Measurements from ENCODE around the gene CTNNB1.

The CTNNB1 gene

GRCh38 chr3:41198950-41199865 is at the start of gene CTNNB1:
TSS of gene CTNNB1 (plus strand) at chr3:41199505. CDS start at chr3:41224069, 24,564 bp downstream.
- DNase-seq = peak; percentile 96

DNA sequence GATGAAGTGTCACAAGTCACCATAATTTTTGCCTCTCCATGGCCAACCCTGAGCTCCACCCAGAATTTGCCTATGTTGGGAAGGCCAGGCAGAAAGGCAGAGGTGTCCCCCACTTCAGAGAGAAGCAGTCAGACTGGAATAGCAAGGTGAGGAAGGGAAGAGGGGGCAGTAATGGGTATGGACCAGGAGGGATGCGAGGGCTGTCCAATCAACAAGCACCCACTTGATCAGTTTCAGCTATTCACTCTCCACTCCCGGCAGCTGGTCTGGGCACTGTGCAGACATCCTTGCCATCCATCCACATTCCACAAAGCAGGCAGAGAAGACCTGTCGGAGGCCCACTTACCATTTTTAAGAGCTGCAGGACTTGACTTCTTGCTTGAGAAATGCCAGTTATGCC is 43.5 kb upstream of the CTNNB1 start:
- DNase-seq = no peak

DNA sequence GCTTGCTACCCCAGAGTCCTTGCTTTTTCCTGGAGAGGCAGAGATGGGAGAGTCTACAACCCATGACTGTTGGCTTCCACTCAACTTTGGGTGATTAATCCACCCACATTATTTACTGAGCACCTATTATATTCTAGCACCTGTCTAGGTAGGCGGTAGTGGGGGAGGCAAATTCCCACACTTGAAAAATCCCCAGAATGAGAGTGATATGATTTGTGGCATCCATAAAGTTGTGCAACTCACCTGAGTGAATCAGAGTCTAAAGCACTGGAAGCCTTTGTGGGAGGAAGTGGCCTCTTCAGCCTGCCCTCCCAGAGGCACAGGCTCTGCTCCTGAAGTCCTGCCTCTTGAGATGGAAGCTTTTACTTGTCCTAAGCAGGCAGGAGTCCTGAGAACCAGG is 40.4 kb upstream of the CTNNB1 start:
- DNase-seq = no peak

DNA sequence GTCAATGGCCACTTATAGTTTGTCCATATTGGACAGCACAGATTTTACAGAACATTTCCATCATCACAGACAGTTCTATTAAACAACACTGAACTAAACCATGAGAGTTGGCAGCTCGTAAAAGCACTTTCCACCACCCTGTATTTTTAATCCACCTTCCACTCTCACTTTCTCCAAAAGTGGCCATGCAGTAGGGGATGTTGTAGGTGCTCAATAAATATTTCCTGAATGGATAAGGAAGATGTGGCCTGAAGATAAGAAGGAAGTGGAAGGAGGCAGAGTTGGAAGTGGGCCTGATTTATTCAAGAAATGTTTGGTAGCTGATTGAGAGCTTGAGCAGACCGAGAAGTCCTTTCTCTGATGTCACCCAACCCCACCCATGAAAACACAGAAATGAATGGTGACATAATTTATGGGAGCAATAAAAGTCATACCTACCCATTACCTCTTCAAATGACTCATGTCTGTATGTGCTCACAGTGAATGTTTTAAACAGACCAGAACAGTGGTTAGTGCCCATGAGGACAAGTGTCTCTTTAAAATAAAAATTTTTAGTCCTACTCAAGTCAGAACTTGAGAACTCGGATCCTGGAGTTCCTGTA is 39.6 kb upstream of the CTNNB1 start:
- DNase-seq = no peak

DNA sequence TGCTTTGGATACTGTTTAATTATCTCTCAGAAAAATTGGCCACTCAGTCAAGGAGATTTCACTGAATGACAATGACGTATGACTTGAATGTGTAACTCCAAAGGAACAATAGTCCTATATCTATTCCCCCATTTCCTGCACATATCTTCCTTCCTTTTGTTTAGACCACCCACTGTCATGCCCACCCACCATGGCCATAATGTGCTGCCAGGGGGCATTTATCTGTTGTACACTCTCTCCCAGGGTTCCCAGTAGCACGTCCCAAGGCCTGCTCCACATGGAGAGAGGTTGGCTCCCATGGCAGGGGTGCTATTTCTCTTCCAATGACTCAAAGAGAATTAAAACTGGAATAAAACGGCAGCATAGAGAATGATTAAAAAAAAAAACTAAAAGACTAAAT is 36.8 kb upstream of the CTNNB1 start:
- no peak for DNase-seq

GRCh38 chr3:41163006-41163405 is 36.3 kb upstream of the CTNNB1 start:
- no peak for DNase-seq

DNA sequence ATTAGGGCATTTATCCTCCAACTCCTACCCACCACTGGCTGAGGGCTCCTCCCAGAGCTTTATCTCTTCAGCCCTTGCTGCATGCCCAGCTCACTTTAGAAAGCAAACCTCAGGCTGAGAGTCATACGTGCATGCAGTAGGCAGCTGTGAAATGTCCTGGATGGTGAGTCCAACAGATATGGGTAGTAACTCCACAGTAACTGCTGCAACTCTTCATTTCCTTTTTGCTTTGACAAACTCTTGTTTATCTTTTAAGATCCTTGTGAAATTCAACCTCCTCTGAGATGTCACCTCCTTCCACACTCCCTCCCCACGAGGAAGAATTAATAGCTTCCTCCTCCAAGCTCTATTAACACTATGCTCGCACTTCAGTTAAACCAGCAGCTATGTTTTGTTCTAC is 35.9 kb upstream of the CTNNB1 start:
- DNase-seq = no peak

DNA sequence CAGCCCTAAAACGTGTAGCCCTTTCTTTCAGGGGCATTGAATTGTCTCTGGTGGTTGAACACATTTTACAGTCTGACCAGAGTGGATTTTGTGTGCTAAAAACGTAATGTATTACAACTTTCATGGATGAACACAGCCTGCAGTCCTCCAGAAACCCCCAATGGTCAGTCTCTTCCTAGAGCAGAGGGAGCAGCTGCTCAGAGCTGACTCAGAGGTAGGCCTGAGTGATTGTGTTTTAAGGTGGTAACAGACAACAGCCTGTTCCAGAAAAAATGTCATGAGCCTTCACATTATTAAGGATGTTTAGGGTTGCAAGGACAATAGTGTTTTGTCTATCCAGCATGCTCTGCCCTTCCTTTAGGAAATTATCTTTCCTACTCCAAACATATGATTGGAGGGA is 34.5 kb upstream of the CTNNB1 start:
- DNase-seq = no peak

- DNase-seq = no peak
These were observed 31.4 kb upstream of the CTNNB1 start for GRCh38 chr3:41167722-41168497.

DNA sequence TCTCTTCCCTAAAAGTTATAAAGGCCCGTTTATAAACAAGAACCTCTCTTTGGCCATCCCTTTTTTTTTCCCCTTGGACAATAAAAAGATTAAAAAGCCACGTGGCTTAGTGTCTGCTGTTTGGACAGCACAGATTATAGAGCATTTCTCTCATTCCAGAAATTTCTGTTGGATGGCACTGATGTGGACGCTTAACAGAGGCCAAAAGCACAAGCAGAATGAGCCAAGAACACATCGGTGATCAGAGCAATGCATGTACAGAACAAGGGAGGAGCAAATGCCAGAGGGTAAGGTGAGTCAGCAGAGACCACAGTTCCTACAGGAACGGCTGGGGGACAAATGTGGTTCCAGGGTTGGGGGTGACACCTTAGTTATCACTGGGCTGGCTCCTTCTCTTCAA is 30.3 kb upstream of the CTNNB1 start:
- DNase-seq = no peak

- no peak for DNase-seq
These were observed 25.1 kb upstream of the CTNNB1 start for GRCh38 chr3:41173926-41174885.

DNA sequence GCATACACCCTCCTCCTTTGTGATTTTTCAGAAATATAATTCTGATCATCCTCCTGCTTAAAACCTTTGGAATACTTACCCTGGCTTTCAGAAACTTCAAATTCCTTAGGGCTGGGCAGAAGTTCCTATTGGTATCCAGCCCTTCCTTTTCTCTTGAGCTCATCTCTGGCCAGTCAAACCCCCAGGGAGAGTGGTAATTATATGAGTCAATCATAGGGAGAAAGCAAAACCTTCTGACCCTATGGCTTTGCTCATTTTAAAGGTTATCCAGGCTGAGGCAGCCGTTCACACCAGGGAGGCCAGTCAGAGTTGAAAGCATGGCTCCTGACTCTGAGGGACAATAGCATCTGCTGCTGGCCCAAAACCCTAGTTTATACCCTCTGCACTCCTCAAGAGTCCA is 23.9 kb upstream of the CTNNB1 start:
- no peak for DNase-seq

- no peak for DNase-seq
These were observed 22.7 kb upstream of the CTNNB1 start for GRCh38 chr3:41176596-41176995.

- no peak for DNase-seq
These were observed 20.7 kb upstream of the CTNNB1 start for GRCh38 chr3:41178576-41178975.

DNA sequence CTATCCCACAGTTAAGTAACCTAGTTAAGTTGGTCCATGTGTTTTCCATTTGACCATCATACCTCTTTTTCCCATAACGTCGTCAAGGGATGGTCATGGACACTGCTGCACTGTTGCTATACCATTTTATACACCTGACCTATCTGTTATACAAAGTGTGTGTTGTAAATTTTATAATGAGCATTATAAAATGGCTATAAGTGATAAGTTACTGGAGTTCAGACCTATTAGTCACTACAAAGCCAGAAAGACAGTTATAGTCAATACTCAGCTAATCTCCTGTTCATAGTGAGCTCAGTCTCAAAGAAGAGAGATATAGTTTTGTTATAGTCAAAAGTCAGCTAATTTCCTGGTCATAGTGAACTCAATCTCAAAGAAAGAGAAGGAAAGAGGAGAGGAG is 18.9 kb upstream of the CTNNB1 start:
- DNase-seq = no peak

- no peak for DNase-seq
These were observed 16.7 kb upstream of the CTNNB1 start for GRCh38 chr3:41182504-41183059.

GRCh38 chr3:41184394-41184793 is 14.9 kb upstream of the CTNNB1 start:
- DNase-seq = no peak

DNA sequence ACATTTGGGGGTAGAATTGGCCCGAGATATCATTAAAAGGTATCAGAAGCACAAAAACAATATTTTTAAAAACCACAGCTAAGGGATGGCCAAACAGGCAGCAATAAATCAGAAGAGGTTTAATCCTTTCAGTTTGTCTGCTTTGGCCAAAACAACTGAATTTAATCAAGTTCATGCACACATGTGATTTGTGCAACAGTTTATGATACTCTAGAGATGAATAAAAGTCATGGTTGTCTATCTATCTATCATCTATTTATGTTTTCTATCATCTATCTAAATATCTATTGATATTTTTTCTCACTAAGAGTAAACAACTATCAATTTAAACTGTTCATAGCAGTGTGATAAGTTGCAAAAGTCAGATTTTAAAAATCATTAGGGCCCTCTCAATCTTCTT is 13.0 kb upstream of the CTNNB1 start:
- no peak for DNase-seq

DNA sequence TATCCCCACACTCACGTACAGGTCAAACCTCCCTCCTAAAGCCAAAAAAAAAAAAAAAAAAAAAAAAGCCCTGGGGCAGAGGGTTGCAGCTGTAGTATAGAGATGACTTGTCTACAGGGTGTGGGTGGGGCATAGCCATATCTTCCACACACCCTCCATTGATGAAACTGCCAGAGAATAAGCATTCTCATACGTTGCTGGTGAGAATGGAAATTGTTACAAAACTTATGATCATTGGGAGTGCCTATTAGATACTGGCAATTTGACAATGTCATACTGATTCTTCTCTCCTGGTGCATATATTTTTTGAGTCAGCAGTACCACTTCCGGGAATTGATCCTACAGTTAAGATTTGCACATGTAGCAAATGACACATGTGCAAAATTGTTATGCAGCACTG is 11.0 kb upstream of the CTNNB1 start:
- no peak for DNase-seq

- no peak for DNase-seq
These were observed 8.6 kb upstream of the CTNNB1 start for GRCh38 chr3:41190509-41191284.

GRCh38 chr3:41192885-41193284 is 6.4 kb upstream of the CTNNB1 start:
- DNase-seq = no peak

Data from activated T-cell treated with anti-CD3 and anti-CD28 coated beads, Interleukin-2, amount 50 U/mL, for 1 hour (primary cell).